ENCODE results near the gene DDOST.
"Not testable (repeated sequence)": the region's sequence is repeated elsewhere in the genome, so short reads cannot be mapped to it uniquely, and the experiment has no call there.

DDOST gene

DNA sequence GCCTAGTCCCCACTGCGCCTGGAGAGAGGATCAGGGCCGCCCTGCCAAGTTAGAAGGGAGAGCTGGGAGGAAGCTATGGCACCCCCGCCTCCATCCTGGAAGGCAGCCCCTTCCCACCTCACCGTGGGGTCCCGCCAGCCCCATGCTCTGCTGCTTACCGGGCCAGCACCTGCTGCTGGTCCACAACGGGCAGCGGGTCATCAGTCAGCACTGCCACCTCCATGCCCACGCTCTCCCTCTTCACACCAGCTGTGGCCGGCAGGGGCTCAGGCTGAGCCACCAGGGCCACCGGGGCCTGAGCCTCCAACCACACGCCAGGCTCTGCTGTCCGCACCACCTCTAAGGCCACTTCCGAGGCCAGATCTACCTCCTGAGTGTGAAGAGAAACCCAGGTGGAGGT is 23.5 kb upstream of the DDOST start:
- H3K4me3 ChIP-seq (ENCODE audit: low read depth, low read length): no peak overlapping the region
- no peak for DNase-seq (ENCODE audit: low read depth)
- TF ChIP-seq, protein P1, sequence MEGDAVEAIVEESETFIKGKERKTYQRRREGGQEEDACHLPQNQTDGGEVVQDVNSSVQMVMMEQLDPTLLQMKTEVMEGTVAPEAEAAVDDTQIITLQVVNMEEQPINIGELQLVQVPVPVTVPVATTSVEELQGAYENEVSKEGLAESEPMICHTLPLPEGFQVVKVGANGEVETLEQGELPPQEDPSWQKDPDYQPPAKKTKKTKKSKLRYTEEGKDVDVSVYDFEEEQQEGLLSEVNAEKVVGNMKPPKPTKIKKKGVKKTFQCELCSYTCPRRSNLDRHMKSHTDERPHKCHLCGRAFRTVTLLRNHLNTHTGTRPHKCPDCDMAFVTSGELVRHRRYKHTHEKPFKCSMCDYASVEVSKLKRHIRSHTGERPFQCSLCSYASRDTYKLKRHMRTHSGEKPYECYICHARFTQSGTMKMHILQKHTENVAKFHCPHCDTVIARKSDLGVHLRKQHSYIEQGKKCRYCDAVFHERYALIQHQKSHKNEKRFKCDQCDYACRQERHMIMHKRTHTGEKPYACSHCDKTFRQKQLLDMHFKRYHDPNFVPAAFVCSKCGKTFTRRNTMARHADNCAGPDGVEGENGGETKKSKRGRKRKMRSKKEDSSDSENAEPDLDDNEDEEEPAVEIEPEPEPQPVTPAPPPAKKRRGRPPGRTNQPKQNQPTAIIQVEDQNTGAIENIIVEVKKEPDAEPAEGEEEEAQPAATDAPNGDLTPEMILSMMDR (IDR thresholded peaks at IDR 0.05; ENCODE audit: insufficient read depth, low read depth, low read length, missing control alignments): no peak

- DNase-seq (ENCODE audit: low read depth): no peak
- H3K4me3 ChIP-seq (ENCODE audit: low read depth, low read length): no peak overlapping the region
- TF ChIP-seq, protein P1 (IDR thresholded peaks at IDR 0.05; ENCODE audit: insufficient read depth, low read depth, low read length, missing control alignments): no peak
These were observed 23.0 kb upstream of the DDOST start for GRCh38 chr1:20684050-20684620.

DNA sequence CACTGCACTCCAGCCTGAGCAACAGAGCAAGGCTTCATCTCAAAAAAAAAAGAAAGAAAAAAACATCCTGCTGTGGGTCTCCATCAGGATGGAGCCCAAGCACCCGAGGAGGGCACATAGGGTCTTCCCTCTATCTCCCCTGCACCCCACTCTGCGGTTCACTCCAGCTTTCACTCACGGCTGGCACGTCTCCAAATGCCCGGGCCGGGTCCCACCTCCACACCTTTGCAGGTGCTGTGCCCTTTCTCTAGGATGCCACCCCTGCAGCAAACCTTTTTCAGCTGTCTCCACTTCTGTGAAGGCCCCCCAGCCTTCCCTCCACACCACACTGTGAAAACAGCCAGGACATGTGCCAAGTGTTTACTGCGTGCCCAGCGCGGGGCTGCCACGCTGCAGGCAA is 22.4 kb upstream of the DDOST start:
- TF ChIP-seq, protein P1 (IDR thresholded peaks at IDR 0.05; ENCODE audit: insufficient read depth, low read depth, low read length, missing control alignments): no peak
- no peak overlapping the region for H3K4me3 ChIP-seq (ENCODE audit: low read depth, low read length)
- no peak for DNase-seq (ENCODE audit: low read depth)

- DNase-seq (ENCODE audit: low read depth): no peak
- no peak overlapping the region for H3K4me3 ChIP-seq (ENCODE audit: low read depth, low read length)
- TF ChIP-seq, protein P1 (IDR thresholded peaks at IDR 0.05; ENCODE audit: insufficient read depth, low read depth, low read length, missing control alignments): no peak
These were observed 21.5 kb upstream of the DDOST start for GRCh38 chr1:20682571-20683236.

DNA sequence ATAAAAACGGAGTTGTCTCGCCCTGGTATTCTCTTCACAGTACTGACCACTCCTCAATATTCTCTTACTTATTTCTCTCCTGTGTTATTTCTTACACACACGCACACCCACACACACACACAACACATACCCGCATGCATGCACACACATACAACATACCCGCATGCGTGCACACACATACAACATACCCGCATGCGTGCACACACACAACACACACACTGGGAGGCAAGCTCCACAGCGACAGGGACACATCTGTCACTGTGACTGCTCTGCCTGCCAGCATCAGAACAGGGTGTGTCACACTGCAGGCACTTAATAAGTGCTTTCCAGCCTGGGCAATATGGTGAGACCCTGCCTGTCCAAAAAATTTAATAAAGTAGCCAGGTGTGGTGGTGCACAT is 20.8 kb upstream of the DDOST start:
- TF ChIP-seq, protein P1 (IDR thresholded peaks at IDR 0.05; ENCODE audit: insufficient read depth, low read depth, low read length, missing control alignments): no peak
- DNase-seq (ENCODE audit: low read depth): no peak
- H3K4me3 ChIP-seq (ENCODE audit: low read depth, low read length): no peak overlapping the region

- TF ChIP-seq, protein P1 (IDR thresholded peaks at IDR 0.05; ENCODE audit: insufficient read depth, low read depth, low read length, missing control alignments): no peak
- no peak overlapping the region for H3K4me3 ChIP-seq (ENCODE audit: low read depth, low read length)
- no peak for DNase-seq (ENCODE audit: low read depth)
These were observed 19.1 kb upstream of the DDOST start for GRCh38 chr1:20680269-20680668.

DNA sequence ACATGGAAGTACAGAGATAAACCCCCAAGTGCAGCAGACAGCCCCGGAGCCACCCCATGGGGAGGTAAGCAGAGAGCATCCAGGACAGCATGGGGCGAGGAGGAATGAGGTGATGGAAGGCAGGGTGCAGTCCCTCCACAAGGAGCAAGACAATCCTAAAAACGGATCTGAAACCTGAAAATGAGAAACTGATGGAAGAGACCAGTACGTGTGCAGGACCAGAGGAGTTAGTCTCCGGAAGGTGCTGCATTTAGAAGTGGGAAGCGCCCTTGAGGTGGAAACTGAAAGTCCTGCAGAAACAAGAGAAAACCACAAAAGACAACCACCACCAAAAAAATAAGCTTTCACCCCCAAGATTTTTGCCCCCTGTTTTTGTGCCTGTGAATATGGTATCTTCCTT is 17.4 kb upstream of the DDOST start:
- TF ChIP-seq, protein P1 (IDR thresholded peaks at IDR 0.05; ENCODE audit: insufficient read depth, low read depth, low read length, missing control alignments): no peak
- DNase-seq (ENCODE audit: low read depth): peak; percentile 84

GRCh38 chr1:20673626-20674025 is 12.5 kb upstream of the DDOST start:
- DNase-seq (ENCODE audit: low read depth): peak; percentile 58
- H3K4me3 ChIP-seq (ENCODE audit: low read depth, low read length): not testable (repeated sequence)

More for the DNA sequence above, 17.4 kb upstream of the DDOST start:
- no peak overlapping the region for H3K4me3 ChIP-seq (ENCODE audit: low read depth, low read length)

All from GM12865 (cell line).